GM13977 (cell line): ENCODE measurements around the gene SH3TC1.

Experiments used
- DNase-seq: peaks from one replicate; pipeline ENCODE4 v3.0.0; 2012; ENCODE audit warnings: low spot score
- CTCF ChIP-seq: IDR thresholded peaks from 2 replicates; pipeline ENCODE4 v1.5.1; 2012; ENCODE audit warnings: mild to moderate bottlenecking, control low read depth; ENCODE audit not compliant: insufficient read depth; ENCODE audit errors: extremely low read depth, missing control alignments
- in situ Hi-C: fragments of 300-500 bp; cut with MboI; formaldehyde crosslinking; loops from one replicate; pipeline ENCODE4 v1.12.0; 2022; ENCODE audit warnings: low sequenced_read_pairs, low pct_unique_long_range_greater_than_20kb, mixed read lengths, inconsistent platforms; ENCODE audit not compliant: unreplicated experiment

The SH3TC1 gene

GRCh38 chr4:8259743-8260430, 60.8 kb downstream of the SH3TC1 start:
- DNase-seq: no peak
- no peak for TF ChIP-seq CTCF
- in situ Hi-C loops: no loop called here

GRCh38 chr4:8260656-8261111, 61.6 kb downstream of the SH3TC1 start:
- in situ Hi-C loops: no loop called here
- no peak for DNase-seq
- no peak for TF ChIP-seq CTCF

- in situ Hi-C loops: no loop called here
- TF ChIP-seq CTCF: no peak
- DNase-seq: no peak
Measured at GRCh38 chr4:8261851-8262535, 62.9 kb downstream of the SH3TC1 start.

GRCh38 chr4:8262637-8263322, 63.7 kb downstream of the SH3TC1 start:
- DNase-seq: no peak
- in situ Hi-C loops: no loop called here

GRCh38 chr4:8263397-8263796, 64.3 kb downstream of the SH3TC1 start:
- no peak for TF ChIP-seq CTCF
- DNase-seq: no peak
- in situ Hi-C loops: no loop called here

More at GRCh38 chr4:8262637-8263322, 63.7 kb downstream of the SH3TC1 start:
- no peak for TF ChIP-seq CTCF

- TF ChIP-seq CTCF: no peak
- in situ Hi-C loops: no loop called here
- no peak for DNase-seq
Measured at GRCh38 chr4:8264106-8264505, 65.0 kb downstream of the SH3TC1 start.
